Neural progenitor cell (in vitro differentiated cells): ENCODE data around the gene KCNJ18.
"Not testable (repeated sequence)": the region's sequence is repeated elsewhere in the genome, so short reads cannot be mapped to it uniquely, and the experiment has no call there.

ENCODE experiments used
- EZH2 ChIP-seq: fragments of 200-600 bp; sonication (generic); IDR thresholded peaks from 2 replicates; pipeline ENCODE4 v1.6.1; 2017; ENCODE audit warnings: antibody characterized with exemption, mild to moderate bottlenecking, moderate library complexity
- TF ChIP-seq, protein P1 (sequence below): fragments of 200-600 bp; sonication (generic); IDR thresholded peaks from 2 replicates; pipeline ENCODE4 v1.5.1; 2017; ENCODE audit warnings: antibody characterized with exemption, mild to moderate bottlenecking

DNA sequence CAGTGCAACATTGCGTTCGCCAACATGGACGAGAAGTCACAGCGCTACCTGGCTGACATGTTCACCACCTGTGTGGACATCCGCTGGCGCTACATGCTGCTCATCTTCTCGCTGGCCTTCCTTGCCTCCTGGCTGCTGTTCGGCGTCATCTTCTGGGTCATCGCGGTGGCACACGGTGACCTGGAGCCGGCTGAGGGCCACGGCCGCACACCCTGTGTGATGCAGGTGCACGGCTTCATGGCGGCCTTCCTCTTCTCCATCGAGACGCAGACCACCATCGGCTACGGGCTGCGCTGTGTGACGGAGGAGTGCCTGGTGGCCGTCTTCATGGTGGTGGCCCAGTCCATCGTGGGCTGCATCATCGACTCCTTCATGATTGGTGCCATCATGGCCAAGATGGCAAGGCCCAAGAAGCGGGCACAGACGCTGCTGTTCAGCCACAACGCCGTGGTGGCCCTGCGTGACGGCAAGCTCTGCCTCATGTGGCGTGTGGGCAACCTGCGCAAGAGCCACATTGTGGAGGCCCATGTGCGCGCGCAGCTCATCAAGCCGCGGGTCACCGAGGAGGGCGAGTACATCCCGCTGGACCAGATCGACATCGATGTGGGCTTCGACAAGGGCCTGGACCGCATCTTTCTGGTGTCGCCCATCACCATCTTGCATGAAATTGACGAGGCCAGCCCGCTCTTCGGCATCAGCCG is 10.8 kb downstream of the KCNJ18 start:
- TF ChIP-seq, protein P1, sequence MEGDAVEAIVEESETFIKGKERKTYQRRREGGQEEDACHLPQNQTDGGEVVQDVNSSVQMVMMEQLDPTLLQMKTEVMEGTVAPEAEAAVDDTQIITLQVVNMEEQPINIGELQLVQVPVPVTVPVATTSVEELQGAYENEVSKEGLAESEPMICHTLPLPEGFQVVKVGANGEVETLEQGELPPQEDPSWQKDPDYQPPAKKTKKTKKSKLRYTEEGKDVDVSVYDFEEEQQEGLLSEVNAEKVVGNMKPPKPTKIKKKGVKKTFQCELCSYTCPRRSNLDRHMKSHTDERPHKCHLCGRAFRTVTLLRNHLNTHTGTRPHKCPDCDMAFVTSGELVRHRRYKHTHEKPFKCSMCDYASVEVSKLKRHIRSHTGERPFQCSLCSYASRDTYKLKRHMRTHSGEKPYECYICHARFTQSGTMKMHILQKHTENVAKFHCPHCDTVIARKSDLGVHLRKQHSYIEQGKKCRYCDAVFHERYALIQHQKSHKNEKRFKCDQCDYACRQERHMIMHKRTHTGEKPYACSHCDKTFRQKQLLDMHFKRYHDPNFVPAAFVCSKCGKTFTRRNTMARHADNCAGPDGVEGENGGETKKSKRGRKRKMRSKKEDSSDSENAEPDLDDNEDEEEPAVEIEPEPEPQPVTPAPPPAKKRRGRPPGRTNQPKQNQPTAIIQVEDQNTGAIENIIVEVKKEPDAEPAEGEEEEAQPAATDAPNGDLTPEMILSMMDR: not testable (repeated sequence)
- TF ChIP-seq EZH2: not testable (repeated sequence)
